MM.1S (cell line): Measurements from ENCODE around the gene DMBT1.

ENCODE experiments used
- DNase-seq: peaks from one replicate; pipeline ENCODE4 v3.0.0-alpha.2; 2015
- H2AFZ ChIP-seq: fragments of 300-600 bp; sonication (generic); 2 replicates; pipeline ENCODE4 v1.6.0; 2016; ENCODE audit warnings: antibody characterized with exemption, low read length
- H3F3A ChIP-seq: fragments of 300-600 bp; sonication (generic); 2 replicates; pipeline ENCODE4 v1.6.1; 2016; ENCODE audit warnings: mild to moderate bottlenecking, antibody characterized with exemption, low read length, moderate library complexity, mixed read lengths; ENCODE audit not compliant: insufficient read depth
- H3K27ac ChIP-seq: fragments of 300-600 bp; sonication (generic); 2 replicates; pipeline ENCODE4 v1.5.1; 2016; ENCODE audit warnings: mild to moderate bottlenecking, low read length
- H3K27me3 ChIP-seq: fragments of 300-600 bp; sonication (generic); replicated peaks from 2 replicates; pipeline ENCODE4 v1.6.0; 2016; ENCODE audit warnings: low read length; ENCODE audit not compliant: insufficient read depth
- H3K36me3 ChIP-seq: fragments of 300-600 bp; sonication (generic); replicated peaks from 2 replicates; pipeline ENCODE4 v1.6.1; 2016; ENCODE audit warnings: mild to moderate bottlenecking, low read length, mixed read lengths; ENCODE audit not compliant: insufficient read depth
- H3K4me1 ChIP-seq: fragments of 300-600 bp; sonication (generic); 2 replicates; pipeline ENCODE4 v1.6.1; 2016; ENCODE audit warnings: low read length, mixed read lengths
- H3K4me2 ChIP-seq: fragments of 300-600 bp; sonication (generic); 2 replicates; pipeline ENCODE4 v1.6.0; 2016; ENCODE audit warnings: low read depth, low read length
- H3K4me3 ChIP-seq: fragments of 300-600 bp; sonication (generic); 2 replicates; pipeline ENCODE4 v1.5.1; 2016; ENCODE audit warnings: low read length, mixed read lengths
- H3K79me2 ChIP-seq: fragments of 300-600 bp; sonication (generic); 2 replicates; pipeline ENCODE4 v1.6.1; 2016; ENCODE audit warnings: mixed run types, low read length, mixed read lengths
- H3K9ac ChIP-seq: fragments of 300-600 bp; sonication (generic); 2 replicates; pipeline ENCODE4 v1.6.1; 2016; ENCODE audit warnings: low read length, mixed read lengths
- H3K9me2 ChIP-seq: fragments of 300-600 bp; sonication (generic); replicated peaks from 2 replicates; pipeline ENCODE4 v1.6.1; 2016; ENCODE audit warnings: mild to moderate bottlenecking, low read length, mixed read lengths; ENCODE audit not compliant: insufficient read depth
- H3K9me3 ChIP-seq: fragments of 300-600 bp; sonication (generic); replicated peaks from 2 replicates; pipeline ENCODE4 v1.6.1; 2016; ENCODE audit warnings: mild to moderate bottlenecking, low read length, mixed read lengths; ENCODE audit not compliant: insufficient read depth
- H4K20me1 ChIP-seq: fragments of 300-600 bp; sonication (generic); 2 replicates; pipeline ENCODE4 v1.6.1; 2016; ENCODE audit warnings: mild to moderate bottlenecking, low read length, moderate library complexity, mixed read lengths; ENCODE audit not compliant: insufficient read depth
- EZH2 ChIP-seq: fragments of 300-600 bp; sonication (generic); optimal IDR thresholded peaks from 2 replicates; pipeline ENCODE3; 2017; ENCODE audit warnings: low read depth, mild to moderate bottlenecking, antibody characterized with exemption, low read length, mixed read lengths
- EZH2phosphoT487 ChIP-seq: fragments of 300-600 bp; sonication (generic); IDR thresholded peaks from 2 replicates; pipeline ENCODE4 v1.6.1; 2018; ENCODE audit warnings: antibody characterized with exemption, low read length
- TF ChIP-seq, protein P1 (sequence below): fragments of 300-600 bp; sonication (generic); IDR thresholded peaks from 2 replicates; pipeline ENCODE4 v1.5.1; 2016; ENCODE audit warnings: antibody characterized with exemption, low read length, mixed read lengths

The DMBT1 gene

GRCh38 chr10:122532601-122533296 lies 27.8 kb upstream of the DMBT1 start:
- H3K27me3 ChIP-seq = no peaks in the 10 kb centered on the region; the same call in 1 of the 2 replicates
- H3K36me3 ChIP-seq = no peaks in the 10 kb centered on the region
- no peak overlapping the region for H3K9ac ChIP-seq
- H2AFZ ChIP-seq = no peak overlapping the region
- no peaks in the 10 kb centered on the region for H3K79me2 ChIP-seq
- H4K20me1 ChIP-seq = no peaks in the 10 kb centered on the region
- H3F3A ChIP-seq = no peaks in the 10 kb centered on the region
- no peak for TF ChIP-seq EZH2phosphoT487
- TF ChIP-seq EZH2 = no peak
- TF ChIP-seq, protein P1, sequence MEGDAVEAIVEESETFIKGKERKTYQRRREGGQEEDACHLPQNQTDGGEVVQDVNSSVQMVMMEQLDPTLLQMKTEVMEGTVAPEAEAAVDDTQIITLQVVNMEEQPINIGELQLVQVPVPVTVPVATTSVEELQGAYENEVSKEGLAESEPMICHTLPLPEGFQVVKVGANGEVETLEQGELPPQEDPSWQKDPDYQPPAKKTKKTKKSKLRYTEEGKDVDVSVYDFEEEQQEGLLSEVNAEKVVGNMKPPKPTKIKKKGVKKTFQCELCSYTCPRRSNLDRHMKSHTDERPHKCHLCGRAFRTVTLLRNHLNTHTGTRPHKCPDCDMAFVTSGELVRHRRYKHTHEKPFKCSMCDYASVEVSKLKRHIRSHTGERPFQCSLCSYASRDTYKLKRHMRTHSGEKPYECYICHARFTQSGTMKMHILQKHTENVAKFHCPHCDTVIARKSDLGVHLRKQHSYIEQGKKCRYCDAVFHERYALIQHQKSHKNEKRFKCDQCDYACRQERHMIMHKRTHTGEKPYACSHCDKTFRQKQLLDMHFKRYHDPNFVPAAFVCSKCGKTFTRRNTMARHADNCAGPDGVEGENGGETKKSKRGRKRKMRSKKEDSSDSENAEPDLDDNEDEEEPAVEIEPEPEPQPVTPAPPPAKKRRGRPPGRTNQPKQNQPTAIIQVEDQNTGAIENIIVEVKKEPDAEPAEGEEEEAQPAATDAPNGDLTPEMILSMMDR = no peak
- H3K4me2 ChIP-seq = no peak overlapping the region
- H3K9me2 ChIP-seq = no peaks in the 10 kb centered on the region
- no peak overlapping the region for H3K27ac ChIP-seq
- no peaks in the 10 kb centered on the region for H3K9me3 ChIP-seq
- no peak for DNase-seq
- no peak overlapping the region for H3K4me3 ChIP-seq
- no peaks in the 10 kb centered on the region for H3K4me1 ChIP-seq

DNA sequence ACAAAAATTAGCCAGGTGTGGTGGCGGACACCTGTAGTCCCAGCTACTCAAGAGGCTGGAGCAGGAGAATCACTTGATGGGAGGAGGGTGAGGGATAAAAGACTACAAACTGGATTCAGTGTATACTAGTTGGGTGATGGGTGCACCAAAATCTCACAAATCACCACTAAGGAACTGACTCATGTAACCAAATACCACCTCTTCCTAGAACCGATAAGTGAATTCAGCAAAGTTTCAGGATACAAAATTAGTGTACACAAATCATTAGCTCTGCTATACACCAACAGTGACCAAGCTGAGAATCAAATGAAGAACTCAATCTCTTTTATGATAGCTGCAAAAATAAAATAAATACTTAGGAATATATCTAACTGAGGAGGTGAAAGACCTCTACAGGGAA lies 23.0 kb upstream of the DMBT1 start:
- Histone ChIP-seq H3K9me2 (no peaks in the 10 kb centered on the region), H3K27me3 (no peaks in the 10 kb centered on the region; the same call in 1 of the 2 replicates), H3K4me3 (no peak overlapping the region), H3F3A (no peaks in the 10 kb centered on the region), H3K79me2 (no peaks in the 10 kb centered on the region), H3K36me3 (no peaks in the 10 kb centered on the region), H3K27ac (no peak overlapping the region), H3K4me1 (no peaks in the 10 kb centered on the region), H3K9ac (no peak overlapping the region), H3K4me2 (no peak overlapping the region), H4K20me1 (no peaks in the 10 kb centered on the region), H3K9me3 (no peaks in the 10 kb centered on the region), H2AFZ (no peak overlapping the region)
- no peak for TF ChIP-seq EZH2
- TF ChIP-seq EZH2phosphoT487 = no peak
- TF ChIP-seq, protein P1 = no peak
- DNase-seq = no peak

GRCh38 chr10:122541541-122542002 lies 19.0 kb upstream of the DMBT1 start:
- Histone ChIP-seq H3K4me1 (no peaks in the 10 kb centered on the region), H3K9me2 (no peaks in the 10 kb centered on the region), H3K9ac (no peak overlapping the region), H3K79me2 (no peaks in the 10 kb centered on the region), H2AFZ (no peak overlapping the region), H3K9me3 (no peaks in the 10 kb centered on the region), H3K27ac (no peak overlapping the region), H3K27me3 (no peaks in the 10 kb centered on the region), H4K20me1 (no peaks in the 10 kb centered on the region), H3K4me2 (no peak overlapping the region), H3K36me3 (no peaks in the 10 kb centered on the region), H3F3A (no peaks in the 10 kb centered on the region), H3K4me3 (no peak overlapping the region)
- DNase-seq = no peak
- no peak for TF ChIP-seq EZH2
- TF ChIP-seq EZH2phosphoT487 = no peak
- TF ChIP-seq, protein P1 = no peak
